K562 (cell line): ENCODE measurements around the gene ENG. TPM values are rescaled to one million over a fixed set of nuclear protein-coding genes. Genes with fewer than 3 reads are reported as not detected.

ENCODE experiments used
- BRD9 ChIP-seq: fragments of 450-650 bp; IDR thresholded peaks from 2 replicates; pipeline ENCODE4 v1.6.1; 2018; ENCODE audit warnings: low read depth; ENCODE audit not compliant: partially characterized antibody
- polyA plus RNA-seq, 8 experiments: library from polyadenylated mRNA; depleted of rRNA in 4 of 8; stranded (reverse) in 5 of 8; unstranded in 3 of 8; fragments of >200 nt; fragmentation: Nextera tagmentation in 2 of 8; fragmentation: Illumina TruSeq in 1 of 8; extraction: Ambion mirVana in 2 of 8; extraction: Trizol in 1 of 8; gene quantifications; 2 replicates each; pipeline versions ENCODE4 v1.2.1 to v1.2.3, GENCODE V29; 2011 to 2014; ENCODE audit warnings: inconsistent platforms in 1 of 8, missing spikeins in 1 of 8
- total RNA-seq, 7 experiments: library from RNA; depleted of rRNA in 6 of 7; stranded (reverse); fragments of >200 nt in 6 of 7; fragmentation: Illumina TruSeq in 2 of 7; extraction: Trizol in 2 of 7; gene quantifications; 2 replicates each; pipeline versions ENCODE4 v1.2.1 to v1.2.3, GENCODE V29; 2011 to 2021; ENCODE audit warnings: low replicate concordance in 1 of 7
- TF ChIP-seq, protein P1 (sequence below), 2 experiments: fragments of 450-650 bp in 1 of 2; sonication (generic) in 1 of 2; formaldehyde crosslinking in 1 of 2; IDR thresholded peaks; 2 replicates each; pipeline versions ENCODE4 v1.7.1 to v1.9.0; 2016 to 2022; ENCODE audit warnings: inconsistent platforms in 1 of 2, mild to moderate bottlenecking in 1 of 2, missing genetic modification reagents in 1 of 2
- TF ChIP-seq, protein P2 (sequence below): fragments of 250-450 bp; sonication (Bioruptor Pico); IDR thresholded peaks from 2 replicates; pipeline ENCODE4 v1.8.0; 2022; ENCODE audit warnings: inconsistent platforms, mild to moderate bottlenecking, moderate library complexity, borderline replicate concordance
- TF ChIP-seq, protein P3 (sequence below), 2 experiments: fragments of 450-650 bp; formaldehyde crosslinking in 1 of 2; IDR thresholded peaks; 2 replicates each; pipeline versions ENCODE4 v1.4.0 to v1.6.1; 2014 to 2020; ENCODE audit warnings: mild to moderate bottlenecking in 2 of 2, borderline replicate concordance in 1 of 2, low read depth in 1 of 2

The ENG gene
- total and polyA plus RNA-seq, 9 of the 15 experiments (the other 6 are each of a cell fraction or from before 2014, with no cell fraction given) = 0.04 to 0.40 (median 0.14) TPM; not detected in 1

DNA sequence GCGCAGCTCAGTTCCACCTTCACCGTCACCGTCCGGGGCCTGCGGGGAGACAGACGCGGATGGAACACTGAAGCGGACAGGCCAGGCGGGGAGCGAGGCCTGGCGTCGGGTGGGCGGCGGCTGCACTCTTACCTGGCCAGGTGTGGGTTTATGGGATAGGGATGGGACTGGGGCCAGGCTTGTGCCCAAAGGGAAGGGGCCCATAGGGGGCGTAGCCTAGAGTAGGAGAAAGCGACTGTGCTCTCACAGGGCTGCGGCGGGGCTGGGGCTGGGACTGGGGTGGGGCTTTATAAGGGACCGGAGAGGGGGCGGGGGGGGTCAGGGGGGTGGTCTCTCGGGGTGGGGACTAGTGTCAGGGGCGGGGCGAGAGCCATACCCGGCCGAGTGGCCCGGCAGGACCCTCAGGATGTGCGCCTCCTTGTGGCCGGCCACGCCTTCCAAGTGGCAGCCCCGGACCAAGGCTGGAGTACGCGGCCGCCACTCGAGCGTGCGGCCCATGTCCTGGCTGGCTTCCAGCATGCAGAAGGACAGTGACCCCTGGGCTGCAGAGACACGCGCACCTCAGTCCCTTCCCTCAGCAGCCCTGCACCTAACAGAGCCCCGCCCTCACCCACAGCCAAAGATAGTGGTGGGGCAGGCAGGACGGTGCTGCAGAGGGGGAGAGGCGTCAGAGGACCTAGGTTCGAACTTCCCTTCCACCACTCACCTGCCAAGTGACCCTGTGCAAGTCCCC is 29.0 kb downstream of the ENG start (continued):
- TF ChIP-seq, protein P1, sequence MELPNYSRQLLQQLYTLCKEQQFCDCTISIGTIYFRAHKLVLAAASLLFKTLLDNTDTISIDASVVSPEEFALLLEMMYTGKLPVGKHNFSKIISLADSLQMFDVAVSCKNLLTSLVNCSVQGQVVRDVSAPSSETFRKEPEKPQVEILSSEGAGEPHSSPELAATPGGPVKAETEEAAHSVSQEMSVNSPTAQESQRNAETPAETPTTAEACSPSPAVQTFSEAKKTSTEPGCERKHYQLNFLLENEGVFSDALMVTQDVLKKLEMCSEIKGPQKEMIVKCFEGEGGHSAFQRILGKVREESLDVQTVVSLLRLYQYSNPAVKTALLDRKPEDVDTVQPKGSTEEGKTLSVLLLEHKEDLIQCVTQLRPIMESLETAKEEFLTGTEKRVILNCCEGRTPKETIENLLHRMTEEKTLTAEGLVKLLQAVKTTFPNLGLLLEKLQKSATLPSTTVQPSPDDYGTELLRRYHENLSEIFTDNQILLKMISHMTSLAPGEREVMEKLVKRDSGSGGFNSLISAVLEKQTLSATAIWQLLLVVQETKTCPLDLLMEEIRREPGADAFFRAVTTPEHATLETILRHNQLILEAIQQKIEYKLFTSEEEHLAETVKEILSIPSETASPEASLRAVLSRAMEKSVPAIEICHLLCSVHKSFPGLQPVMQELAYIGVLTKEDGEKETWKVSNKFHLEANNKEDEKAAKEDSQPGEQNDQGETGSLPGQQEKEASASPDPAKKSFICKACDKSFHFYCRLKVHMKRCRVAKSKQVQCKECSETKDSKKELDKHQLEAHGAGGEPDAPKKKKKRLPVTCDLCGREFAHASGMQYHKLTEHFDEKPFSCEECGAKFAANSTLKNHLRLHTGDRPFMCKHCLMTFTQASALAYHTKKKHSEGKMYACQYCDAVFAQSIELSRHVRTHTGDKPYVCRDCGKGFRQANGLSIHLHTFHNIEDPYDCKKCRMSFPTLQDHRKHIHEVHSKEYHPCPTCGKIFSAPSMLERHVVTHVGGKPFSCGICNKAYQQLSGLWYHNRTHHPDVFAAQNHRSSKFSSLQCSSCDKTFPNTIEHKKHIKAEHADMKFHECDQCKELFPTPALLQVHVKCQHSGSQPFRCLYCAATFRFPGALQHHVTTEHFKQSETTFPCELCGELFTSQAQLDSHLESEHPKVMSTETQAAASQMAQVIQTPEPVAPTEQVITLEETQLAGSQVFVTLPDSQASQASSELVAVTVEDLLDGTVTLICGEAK (IDR thresholded peaks at IDR 0.05) = no peak
- TF ChIP-seq, protein P1 (CRISPR knock-in tag; IDR thresholded peaks at IDR 0.05) = no peak
- TF ChIP-seq, protein P2, sequence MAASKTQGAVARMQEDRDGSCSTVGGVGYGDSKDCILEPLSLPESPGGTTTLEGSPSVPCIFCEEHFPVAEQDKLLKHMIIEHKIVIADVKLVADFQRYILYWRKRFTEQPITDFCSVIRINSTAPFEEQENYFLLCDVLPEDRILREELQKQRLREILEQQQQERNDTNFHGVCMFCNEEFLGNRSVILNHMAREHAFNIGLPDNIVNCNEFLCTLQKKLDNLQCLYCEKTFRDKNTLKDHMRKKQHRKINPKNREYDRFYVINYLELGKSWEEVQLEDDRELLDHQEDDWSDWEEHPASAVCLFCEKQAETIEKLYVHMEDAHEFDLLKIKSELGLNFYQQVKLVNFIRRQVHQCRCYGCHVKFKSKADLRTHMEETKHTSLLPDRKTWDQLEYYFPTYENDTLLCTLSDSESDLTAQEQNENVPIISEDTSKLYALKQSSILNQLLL (CRISPR knock-in tag) = no peak
- no peak for TF ChIP-seq BRD9
- TF ChIP-seq, protein P3, sequence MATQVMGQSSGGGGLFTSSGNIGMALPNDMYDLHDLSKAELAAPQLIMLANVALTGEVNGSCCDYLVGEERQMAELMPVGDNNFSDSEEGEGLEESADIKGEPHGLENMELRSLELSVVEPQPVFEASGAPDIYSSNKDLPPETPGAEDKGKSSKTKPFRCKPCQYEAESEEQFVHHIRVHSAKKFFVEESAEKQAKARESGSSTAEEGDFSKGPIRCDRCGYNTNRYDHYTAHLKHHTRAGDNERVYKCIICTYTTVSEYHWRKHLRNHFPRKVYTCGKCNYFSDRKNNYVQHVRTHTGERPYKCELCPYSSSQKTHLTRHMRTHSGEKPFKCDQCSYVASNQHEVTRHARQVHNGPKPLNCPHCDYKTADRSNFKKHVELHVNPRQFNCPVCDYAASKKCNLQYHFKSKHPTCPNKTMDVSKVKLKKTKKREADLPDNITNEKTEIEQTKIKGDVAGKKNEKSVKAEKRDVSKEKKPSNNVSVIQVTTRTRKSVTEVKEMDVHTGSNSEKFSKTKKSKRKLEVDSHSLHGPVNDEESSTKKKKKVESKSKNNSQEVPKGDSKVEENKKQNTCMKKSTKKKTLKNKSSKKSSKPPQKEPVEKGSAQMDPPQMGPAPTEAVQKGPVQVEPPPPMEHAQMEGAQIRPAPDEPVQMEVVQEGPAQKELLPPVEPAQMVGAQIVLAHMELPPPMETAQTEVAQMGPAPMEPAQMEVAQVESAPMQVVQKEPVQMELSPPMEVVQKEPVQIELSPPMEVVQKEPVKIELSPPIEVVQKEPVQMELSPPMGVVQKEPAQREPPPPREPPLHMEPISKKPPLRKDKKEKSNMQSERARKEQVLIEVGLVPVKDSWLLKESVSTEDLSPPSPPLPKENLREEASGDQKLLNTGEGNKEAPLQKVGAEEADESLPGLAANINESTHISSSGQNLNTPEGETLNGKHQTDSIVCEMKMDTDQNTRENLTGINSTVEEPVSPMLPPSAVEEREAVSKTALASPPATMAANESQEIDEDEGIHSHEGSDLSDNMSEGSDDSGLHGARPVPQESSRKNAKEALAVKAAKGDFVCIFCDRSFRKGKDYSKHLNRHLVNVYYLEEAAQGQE (IDR thresholded peaks at IDR 0.05; ENCODE audit: borderline replicate concordance) = peak; percentile 45; the same call in 1 of the 2 replicates
- TF ChIP-seq, protein P3 (CRISPR knock-in tag; IDR thresholded peaks at IDR 0.05; ENCODE audit: low read depth) = no peak
